Effector memory CD8-positive, alpha-beta T cell (primary cell): ENCODE results near the gene GRK6.

Source experiments
- ATAC-seq: fragments of 150-1000 bp; cut with Tn5 transposase; replicated peaks from 2 replicates; pipeline ENCODE4 v1.10.0; 2021; ENCODE audit warnings: mild to moderate bottlenecking, moderate library complexity
- DNase-seq, 3 experiments: peaks; one replicate each; pipeline ENCODE4 v3.0.0; 2021
- H3K27ac Mint-ChIP-seq, 2 donors: one replicate each; pipeline ENCODE4 v1.8.0; 2022; ENCODE audit warnings: mild to moderate bottlenecking in 2 of 2, mixed read lengths in 2 of 2, moderate library complexity in 2 of 2
- H3K27me3 Mint-ChIP-seq, 2 donors: one replicate each; pipeline ENCODE4 v1.8.0; 2022; ENCODE audit warnings: mixed read lengths in 2 of 2
- H3K36me3 Mint-ChIP-seq: one replicate; pipeline ENCODE4 v1.8.0; 2022; ENCODE audit warnings: mild to moderate bottlenecking, moderate library complexity, mixed read lengths; ENCODE audit not compliant: insufficient read depth
- H3K4me1 Mint-ChIP-seq, 2 donors: one replicate each; pipeline ENCODE4 v1.8.0; 2022; ENCODE audit warnings: low read depth in 2 of 2, mixed read lengths in 2 of 2
- H3K4me3 Mint-ChIP-seq, 2 donors: one replicate each; pipeline ENCODE4 v1.8.0; 2022; ENCODE audit warnings: mild to moderate bottlenecking in 2 of 2, mixed read lengths in 2 of 2, moderate library complexity in 2 of 2
- H3K9me3 Mint-ChIP-seq, 2 donors: one replicate each; pipeline ENCODE4 v1.8.0; 2022; ENCODE audit warnings: mixed read lengths in 2 of 2

Gene GRK6

DNA sequence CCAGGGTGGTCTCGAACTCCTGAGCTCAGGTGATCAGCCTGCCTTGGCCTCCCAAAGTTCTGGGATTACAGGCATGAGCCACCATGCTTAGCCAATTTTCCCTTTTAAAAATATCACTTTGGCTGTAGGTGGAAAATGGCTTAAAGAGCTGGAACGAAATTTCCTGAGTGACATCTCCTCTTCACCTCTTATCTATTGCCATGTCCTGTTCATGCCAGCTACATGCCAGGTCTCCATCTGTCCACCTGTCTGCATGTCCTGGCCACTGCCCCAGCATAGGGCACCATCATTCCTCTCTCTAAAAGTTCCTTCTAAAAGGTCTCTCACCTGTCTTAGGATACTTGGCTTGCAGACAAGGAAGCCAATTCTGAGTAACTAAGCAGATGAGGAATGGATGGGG, 2.8 kb upstream of the GRK6 start:
- Mint-ChIP-seq H3K27ac (no peak overlapping the region), H3K4me1 (peaks cover 26 to 29% of the 10 kb centered on the region in 2 donors), H3K36me3 (peaks cover 20% of the 10 kb centered on the region), H3K4me3 (no peak overlapping the region), H3K9me3 (no peaks in the 10 kb centered on the region), H3K27me3 (no peaks in the 10 kb centered on the region)
- no peak for ATAC-seq
- DNase-seq, result no peak

DNA sequence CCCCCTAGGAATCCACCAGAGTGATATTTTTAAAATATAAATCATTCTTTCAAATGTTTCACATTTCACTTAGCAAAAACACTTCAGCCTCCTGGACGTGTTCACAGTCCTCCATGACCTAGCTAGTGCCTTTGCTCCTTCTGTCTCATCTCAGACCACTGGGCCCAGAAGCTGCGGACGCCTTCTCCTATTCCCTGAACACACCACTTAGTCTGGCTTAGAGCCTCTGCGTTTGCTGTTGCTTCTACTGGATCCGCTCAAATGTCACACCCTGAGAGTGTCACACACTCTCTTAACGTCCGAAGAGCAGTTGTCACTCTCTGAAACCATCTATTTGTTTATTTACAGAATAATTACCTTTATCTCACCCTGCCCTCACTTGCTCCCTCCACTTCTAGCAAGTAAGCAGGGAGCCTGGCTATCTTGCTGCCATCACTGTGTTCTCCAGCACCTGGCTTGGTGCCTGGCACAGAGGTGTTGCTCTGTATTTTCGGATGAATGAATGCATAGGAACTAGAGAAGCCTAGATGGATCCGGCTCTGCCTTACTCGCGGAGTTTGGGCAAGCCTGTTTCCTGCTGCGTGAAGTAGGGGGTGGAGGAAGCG, 1.2 kb upstream of the GRK6 start:
- no peaks in the 10 kb centered on the region for H3K9me3 Mint-ChIP-seq
- H3K4me3 Mint-ChIP-seq, result peak overlapping the region; percentile 76 to 93
- peak overlapping the region; percentile 93 to 95 for H3K27ac Mint-ChIP-seq
- ATAC-seq (peak; percentile 6), DNase-seq (no peak)
- H3K36me3 Mint-ChIP-seq, result peaks cover 36% of the 10 kb centered on the region
- H3K27me3 Mint-ChIP-seq, result no peaks in the 10 kb centered on the region
- H3K4me1 Mint-ChIP-seq, result peaks cover 42 to 45% of the 10 kb centered on the region in 2 donors

DNA sequence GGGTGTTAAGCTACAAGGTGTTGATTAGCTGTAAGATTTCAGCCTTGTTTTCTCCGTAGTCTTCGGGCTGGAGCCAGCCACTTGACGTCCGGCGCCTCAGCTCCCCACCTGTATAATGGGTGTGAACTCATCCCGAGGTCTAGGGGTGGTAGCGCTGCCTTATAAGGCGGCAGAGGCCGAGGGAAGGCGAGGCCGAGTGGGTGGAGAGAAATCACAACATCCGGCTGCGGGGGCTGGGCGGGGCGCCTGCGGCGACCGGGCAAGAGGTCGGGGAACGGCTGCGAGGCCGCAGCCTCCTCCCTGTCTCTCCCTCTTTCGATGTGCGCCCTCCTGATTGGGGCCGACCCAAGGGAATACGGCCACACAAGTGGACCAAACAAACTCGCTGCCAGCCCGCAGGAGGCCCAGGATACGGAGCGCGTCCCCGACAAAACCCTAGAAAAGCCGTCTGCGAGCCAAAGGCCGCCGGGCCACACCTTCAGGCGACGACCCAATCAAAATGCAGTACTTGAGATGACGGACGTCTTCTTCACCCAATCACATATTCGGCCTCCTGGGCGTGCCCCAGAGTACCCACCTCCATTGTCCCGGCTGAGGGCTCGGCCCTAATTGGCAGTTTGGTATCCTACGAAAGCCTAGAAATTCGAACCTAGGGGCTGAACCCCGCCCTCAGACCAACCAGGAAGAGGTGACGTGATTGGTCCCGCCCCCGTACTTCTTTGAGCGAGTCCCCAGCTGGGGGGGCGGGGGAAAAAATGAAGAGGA, 493 bp upstream of the GRK6 start:
- no peaks in the 10 kb centered on the region for H3K27me3 Mint-ChIP-seq
- peak overlapping the region; percentile 93 to 95 for H3K27ac Mint-ChIP-seq
- peaks cover 43% of the 10 kb centered on the region for H3K36me3 Mint-ChIP-seq
- peaks cover 49 to 52% of the 10 kb centered on the region in 2 donors for H3K4me1 Mint-ChIP-seq
- H3K9me3 Mint-ChIP-seq, result no peaks in the 10 kb centered on the region
- peak overlapping the region; percentile 76 to 93 for H3K4me3 Mint-ChIP-seq
- peak; percentile 76 for ATAC-seq
- peak; percentile 98 to 100 (median 99) for DNase-seq

DNA sequence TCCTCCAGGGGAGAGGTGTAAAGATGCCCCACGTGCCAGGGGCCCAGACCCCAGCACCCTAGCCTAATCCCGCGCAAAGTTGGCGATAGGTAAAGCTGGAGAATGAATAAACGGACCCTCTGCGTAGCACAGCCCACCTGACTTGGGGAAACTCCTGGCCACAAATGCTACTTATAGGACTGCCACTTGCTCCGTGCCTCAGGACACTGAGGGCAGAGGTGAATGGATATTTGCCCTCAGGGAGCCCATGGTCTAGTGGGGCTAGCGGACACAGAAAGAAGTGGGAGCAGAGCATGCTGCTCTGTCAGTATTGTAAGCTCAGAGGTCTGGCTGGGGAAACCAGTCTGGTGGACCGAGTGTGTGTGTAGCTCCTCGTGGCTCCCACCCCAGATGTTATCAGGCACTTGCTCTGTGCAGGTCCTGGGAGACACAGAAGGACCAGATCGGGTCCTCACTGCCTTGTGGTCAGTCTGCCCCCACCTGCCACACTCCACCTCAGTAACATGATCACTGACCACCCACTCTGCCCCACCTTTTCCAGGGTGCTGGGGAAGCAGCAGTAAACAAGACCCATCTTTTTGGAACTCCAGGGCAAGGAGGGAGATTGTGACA, 841 bp downstream of the GRK6 start:
- H3K4me1 Mint-ChIP-seq, result peaks cover 61 to 64% of the 10 kb centered on the region in 2 donors
- no peaks in the 10 kb centered on the region for H3K9me3 Mint-ChIP-seq
- H3K36me3 Mint-ChIP-seq, result peaks cover 57% of the 10 kb centered on the region
- peak overlapping the region; percentile 90 to 93 for H3K4me3 Mint-ChIP-seq
- ATAC-seq, result no peak
- no peak for DNase-seq
- peak overlapping the region; percentile 93 to 95 for H3K27ac Mint-ChIP-seq
- no peaks in the 10 kb centered on the region for H3K27me3 Mint-ChIP-seq

DNA sequence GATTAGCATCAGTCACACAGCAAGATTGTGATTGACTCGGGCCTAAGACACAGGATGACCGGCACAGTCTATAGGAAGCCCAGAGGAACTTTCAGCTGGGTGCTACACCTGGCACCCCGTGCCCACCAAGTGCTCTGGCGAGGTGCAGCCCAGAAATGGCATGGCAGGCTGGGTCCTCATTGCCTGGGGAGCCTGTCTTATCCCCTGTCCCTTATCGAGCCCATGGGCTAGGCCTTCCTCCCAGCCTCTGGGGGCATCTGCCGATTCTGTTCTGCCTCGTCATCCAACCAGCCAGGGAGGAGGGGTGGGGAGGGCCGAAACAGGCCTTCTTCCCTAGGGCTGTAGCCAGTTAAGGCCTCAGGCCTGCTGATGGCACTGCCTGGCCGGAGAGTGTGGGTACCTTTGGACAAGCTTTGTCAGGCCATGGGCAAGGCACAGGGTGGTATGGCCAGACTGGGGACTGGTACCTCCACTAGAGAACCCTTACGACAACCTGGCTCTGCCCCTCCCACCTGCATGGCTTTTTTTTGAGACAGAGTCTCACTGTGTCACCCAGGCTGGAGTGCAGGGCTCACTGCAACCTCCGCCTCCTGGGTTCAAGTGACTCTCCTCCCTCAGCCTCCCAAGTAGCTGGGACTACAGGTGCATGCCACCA, 1.6 kb downstream of the GRK6 start:
- DNase-seq (no peak), ATAC-seq (no peak)
- Mint-ChIP-seq H3K27ac (peak overlapping the region; percentile 93 to 95), H3K9me3 (no peaks in the 10 kb centered on the region), H3K4me1 (peaks cover 64 to 65% of the 10 kb centered on the region in 2 donors), H3K36me3 (peaks cover 64% of the 10 kb centered on the region), H3K27me3 (no peaks in the 10 kb centered on the region), H3K4me3 (peak overlapping the region; percentile 90 to 93)

DNA sequence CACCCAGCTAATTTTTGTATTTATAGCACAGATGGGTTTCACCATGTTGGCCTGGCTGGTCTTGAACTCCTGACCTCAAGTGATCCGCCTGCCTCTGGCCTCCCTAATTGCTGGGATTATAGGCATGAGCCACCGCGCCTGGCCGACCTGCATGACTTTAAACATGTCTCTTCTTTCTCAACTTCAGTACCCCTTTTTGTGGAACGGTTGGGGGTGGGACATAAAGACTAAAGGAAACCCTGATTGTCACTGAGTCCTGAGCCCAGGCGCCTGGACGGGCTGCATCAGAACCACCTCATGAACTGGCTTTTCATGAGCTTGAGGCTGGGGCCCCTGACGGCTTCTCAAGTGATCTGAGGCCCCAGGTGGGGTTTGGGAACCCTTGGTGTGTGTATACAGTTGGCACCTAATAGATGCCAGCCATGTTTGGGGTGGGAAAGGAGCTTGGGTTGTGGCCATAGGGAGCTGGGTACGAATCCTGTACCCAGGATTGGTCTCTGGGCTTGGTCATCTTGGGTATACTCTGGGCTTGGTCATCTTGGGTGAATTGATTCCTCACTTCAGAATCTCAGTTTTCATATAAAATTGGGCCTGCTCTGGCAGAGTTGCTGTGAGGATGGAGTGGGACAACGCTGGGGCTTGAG, 2.2 kb downstream of the GRK6 start:
- Mint-ChIP-seq H3K9me3 (no peaks in the 10 kb centered on the region), H3K27ac (peak overlapping the region; percentile 76 to 93), H3K27me3 (no peaks in the 10 kb centered on the region), H3K4me1 (peaks cover 64 to 69% of the 10 kb centered on the region in 2 donors), H3K36me3 (peaks cover 70% of the 10 kb centered on the region), H3K4me3 (peak overlapping the region; percentile 90 to 93)
- no peak for ATAC-seq
- no peak for DNase-seq

DNA sequence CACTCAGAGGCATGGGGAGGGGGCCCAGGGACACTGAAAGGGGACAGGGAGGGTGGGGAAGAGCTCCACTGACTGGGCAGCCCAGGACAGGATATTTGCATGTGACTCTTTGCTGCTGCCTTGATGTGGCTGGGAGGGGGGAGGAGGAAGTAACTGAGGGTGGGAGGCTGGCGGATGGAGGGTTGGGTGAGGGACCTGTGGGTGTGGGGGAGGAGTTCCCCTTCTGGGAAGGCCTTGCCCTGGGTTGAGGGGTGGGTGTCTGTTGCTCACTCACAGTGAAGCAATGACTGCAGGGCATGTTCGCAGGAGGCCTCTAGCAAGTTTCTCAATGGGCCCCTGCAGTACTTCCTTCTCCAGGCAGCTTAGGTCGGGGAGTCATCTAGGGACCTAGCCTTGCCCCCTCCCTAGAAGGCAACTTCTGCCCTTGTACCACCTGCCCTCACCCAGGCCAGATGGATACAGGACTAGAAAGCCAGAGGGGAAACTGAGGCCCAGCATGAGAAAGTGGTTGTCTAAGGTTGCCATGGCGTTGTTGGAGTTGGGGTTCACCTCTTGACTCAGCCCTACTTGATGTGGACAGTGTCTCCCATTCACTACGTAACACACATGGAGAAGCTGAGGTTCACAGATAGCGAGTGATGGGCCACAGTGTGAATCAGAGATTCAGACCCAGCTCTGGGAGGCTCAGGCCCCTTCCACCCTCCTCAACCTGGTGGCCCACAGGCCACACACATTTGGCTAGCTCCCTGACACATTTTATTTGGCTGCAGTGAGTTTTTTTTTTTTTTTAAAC, 3.0 kb downstream of the GRK6 start:
- Mint-ChIP-seq H3K36me3 (peaks cover 76% of the 10 kb centered on the region), H3K27me3 (no peaks in the 10 kb centered on the region), H3K9me3 (no peaks in the 10 kb centered on the region), H3K4me3 (peak overlapping the region; percentile 90 to 93), H3K4me1 (peaks cover 64 to 75% of the 10 kb centered on the region in 2 donors), H3K27ac (peak overlapping the region; percentile 76 to 93)
- DNase-seq (peak; percentile 73 to 76 (median 76)), ATAC-seq (peak; percentile 22)

DNA sequence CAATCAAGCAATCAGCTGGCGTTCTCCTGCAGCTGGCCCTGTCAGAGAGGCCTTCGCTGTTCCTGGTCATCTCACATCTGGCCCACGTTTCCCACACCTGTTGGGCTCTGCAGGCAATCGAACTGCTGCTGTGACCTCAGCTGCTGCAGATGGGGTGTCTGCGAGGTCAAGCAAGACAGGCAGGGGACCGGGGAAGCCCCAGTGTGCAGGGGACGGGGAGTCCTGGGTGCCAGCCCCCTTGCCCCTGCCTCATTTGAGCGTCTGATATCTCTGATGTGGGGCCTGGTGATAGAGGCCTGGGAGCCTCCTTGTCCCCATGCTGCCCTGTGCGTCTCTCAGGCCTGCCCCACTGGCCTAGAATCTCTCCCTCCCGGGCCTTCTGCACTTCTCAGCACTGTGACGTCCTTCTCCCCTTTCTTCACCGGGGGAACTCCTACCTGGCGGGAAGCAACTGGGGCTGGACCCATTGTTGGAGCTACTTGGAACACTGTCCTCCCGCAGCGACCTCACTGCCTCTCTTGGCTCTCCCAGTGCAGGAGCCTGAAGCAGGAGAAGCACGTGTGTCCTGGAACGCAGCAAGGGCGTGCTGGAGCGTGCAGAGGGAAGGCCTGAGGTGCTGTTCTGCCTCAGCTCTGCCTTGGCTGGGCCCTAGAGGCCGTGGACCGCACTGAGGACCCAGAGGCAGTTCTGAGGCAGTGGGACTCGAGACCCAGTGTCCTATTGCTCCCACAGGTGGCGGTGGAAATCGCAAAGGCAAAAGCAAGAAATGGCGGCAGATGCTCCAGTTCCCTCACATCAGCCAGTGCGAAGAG, 3.9 kb downstream of the GRK6 start:
- peaks cover 59 to 70% of the 10 kb centered on the region in 2 donors for H3K4me1 Mint-ChIP-seq

DNA sequence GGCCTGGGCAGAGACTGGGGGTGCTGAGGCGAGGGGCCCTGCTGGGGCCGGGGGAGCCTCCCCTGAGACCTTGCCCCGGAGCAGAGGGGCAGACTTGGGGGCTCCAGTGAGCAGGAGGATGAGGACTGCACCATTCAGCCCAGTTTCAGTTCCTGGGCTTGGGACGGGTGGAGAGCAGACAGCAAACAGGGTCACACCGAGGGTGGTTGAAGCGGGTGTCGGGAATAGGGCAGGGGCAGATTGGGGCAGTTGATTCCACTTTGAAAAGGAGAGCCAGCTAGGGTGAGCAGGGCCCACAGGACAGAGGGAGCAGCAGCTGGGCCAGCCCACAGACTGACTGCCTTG, 4.5 kb downstream of the GRK6 start:
- no peaks in the 10 kb centered on the region for H3K27me3 Mint-ChIP-seq
- no peaks in the 10 kb centered on the region for H3K9me3 Mint-ChIP-seq
- peak overlapping the region; percentile 76 to 93 for H3K27ac Mint-ChIP-seq
- ATAC-seq (no peak), DNase-seq (no peak)
- peaks cover 54 to 66% of the 10 kb centered on the region in 2 donors for H3K4me1 Mint-ChIP-seq
- H3K36me3 Mint-ChIP-seq, result peaks cover 87% of the 10 kb centered on the region
- peak overlapping the region; percentile 90 to 93 for H3K4me3 Mint-ChIP-seq

More for the DNA sequence above, 3.9 kb downstream of the GRK6 start:
- no peak for DNase-seq
- peak overlapping the region; percentile 90 to 93 for H3K4me3 Mint-ChIP-seq
- H3K27me3 Mint-ChIP-seq, result no peaks in the 10 kb centered on the region
- H3K36me3 Mint-ChIP-seq, result peaks cover 85% of the 10 kb centered on the region
- no peaks in the 10 kb centered on the region for H3K9me3 Mint-ChIP-seq
- no peak for ATAC-seq
- H3K27ac Mint-ChIP-seq, result peak overlapping the region; percentile 76 to 93

DNA sequence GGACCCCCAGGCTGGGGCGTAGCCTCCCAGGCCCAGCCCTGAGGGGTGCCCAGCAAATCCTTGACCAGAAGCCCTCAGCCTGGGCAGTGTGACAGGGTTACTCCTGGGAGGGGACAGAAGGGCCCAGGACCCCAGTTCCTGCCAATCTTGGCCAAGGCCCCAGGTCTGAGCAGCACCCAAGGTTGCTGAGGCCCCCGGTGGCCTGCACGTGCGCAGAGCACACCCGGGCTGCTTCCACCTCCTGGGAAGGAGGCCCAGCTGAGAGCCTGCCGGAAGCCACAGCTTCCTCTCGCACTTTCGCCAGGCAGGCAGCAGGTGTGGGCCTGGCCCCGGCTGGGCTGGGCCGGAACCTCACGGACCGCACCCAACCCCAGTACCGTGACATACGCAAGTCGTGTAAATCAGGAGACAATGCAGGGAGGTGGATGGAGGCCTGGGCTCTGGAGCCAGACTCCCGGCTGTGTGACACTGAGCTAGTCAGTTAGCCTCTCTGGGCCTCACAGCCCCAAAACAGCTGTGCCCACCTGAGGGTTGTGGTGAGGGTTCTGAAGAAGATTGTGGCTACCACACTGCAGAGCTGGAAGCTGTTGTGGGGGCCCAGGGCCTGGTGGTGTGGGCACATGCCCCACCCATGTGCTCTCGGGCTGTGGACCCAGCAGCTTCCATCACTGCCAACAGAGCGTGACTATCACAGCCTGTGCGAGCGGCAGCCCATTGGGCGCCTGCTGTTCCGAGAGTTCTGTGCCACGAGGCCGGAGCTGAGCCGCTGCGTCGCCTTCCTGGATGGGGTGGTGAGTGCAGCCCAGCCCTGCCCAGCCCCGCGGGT, 5.1 kb downstream of the GRK6 start:
- Mint-ChIP-seq H3K4me3 (peak overlapping the region; percentile 90 to 93), H3K27ac (peak overlapping the region; percentile 76 to 93), H3K36me3 (peaks cover 87% of the 10 kb centered on the region), H3K27me3 (no peaks in the 10 kb centered on the region), H3K9me3 (no peaks in the 10 kb centered on the region), H3K4me1 (peaks cover 50 to 66% of the 10 kb centered on the region in 2 donors)
- ATAC-seq, result peak; percentile 63
- DNase-seq, result peak; percentile 68 to 72 (median 70)

DNA sequence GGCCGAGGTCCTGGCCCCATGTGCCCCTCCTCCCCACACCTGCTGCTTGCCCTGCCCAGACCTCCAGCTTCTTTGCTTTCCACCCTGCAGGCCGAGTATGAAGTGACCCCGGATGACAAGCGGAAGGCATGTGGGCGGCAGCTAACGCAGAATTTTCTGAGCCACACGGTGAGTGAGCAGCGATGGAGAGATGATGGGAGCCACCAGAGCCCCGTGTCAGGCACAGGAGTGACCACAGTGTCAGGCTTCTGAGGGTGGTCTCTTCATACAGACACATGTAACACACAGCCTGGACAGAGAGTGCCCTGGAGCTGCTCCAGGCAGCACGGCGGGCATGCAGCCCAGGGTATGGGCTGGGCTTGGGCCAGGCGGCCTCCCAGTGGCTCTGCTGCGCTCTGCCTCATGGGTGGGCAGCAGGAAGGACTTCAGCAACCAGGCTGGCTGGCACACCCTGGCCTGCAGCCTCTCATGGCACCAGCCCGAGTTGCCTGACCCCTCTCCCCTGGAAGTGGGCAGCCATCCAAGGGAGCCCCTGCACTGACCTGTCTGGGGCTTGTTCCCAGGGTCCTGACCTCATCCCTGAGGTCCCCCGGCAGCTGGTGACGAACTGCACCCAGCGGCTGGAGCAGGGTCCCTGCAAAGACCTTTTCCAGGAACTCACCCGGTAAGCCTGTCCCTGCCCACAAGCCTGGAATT, 5.8 kb downstream of the GRK6 start:
- Mint-ChIP-seq H3K27ac (peak overlapping the region; percentile 76 to 93), H3K27me3 (no peaks in the 10 kb centered on the region), H3K4me1 (peaks cover 54 to 66% of the 10 kb centered on the region in 2 donors), H3K9me3 (no peaks in the 10 kb centered on the region), H3K4me3 (peak overlapping the region; percentile 90 to 93), H3K36me3 (peaks cover 90% of the 10 kb centered on the region)
- DNase-seq (no peak), ATAC-seq (no peak)
